ENCODE results near the gene TGM3.

Gene TGM3

GRCh38 chr20:2305479-2305878 lies 9.7 kb downstream of the TGM3 start:
- no peak for DNase-seq (ENCODE audit: low spot score)

GRCh38 chr20:2305946-2306345 lies 10.1 kb downstream of the TGM3 start:
- no peak for DNase-seq (ENCODE audit: low spot score)

- DNase-seq (ENCODE audit: low spot score): no peak
These were observed 11.3 kb downstream of the TGM3 start for GRCh38 chr20:2307136-2307535.

- no peak for DNase-seq (ENCODE audit: low spot score)
These were observed 15.5 kb downstream of the TGM3 start for GRCh38 chr20:2311329-2311728.

GRCh38 chr20:2312876-2313275 lies 17.1 kb downstream of the TGM3 start:
- DNase-seq (ENCODE audit: low spot score): no peak

GRCh38 chr20:2313316-2313715 lies 17.5 kb downstream of the TGM3 start:
- no peak for DNase-seq (ENCODE audit: low spot score)

- DNase-seq (ENCODE audit: low spot score): no peak
These were observed 19.1 kb downstream of the TGM3 start for GRCh38 chr20:2314759-2315439.

GRCh38 chr20:2315440-2315778 lies 19.6 kb downstream of the TGM3 start:
- DNase-seq (ENCODE audit: low spot score): no peak

- no peak for DNase-seq (ENCODE audit: low spot score)
These were observed 21.2 kb downstream of the TGM3 start for GRCh38 chr20:2316847-2317495.

- no peak for DNase-seq (ENCODE audit: low spot score)
These were observed 25.2 kb downstream of the TGM3 start for GRCh38 chr20:2320813-2321658.

GRCh38 chr20:2323051-2323450 lies 27.2 kb downstream of the TGM3 start:
- DNase-seq (ENCODE audit: low spot score): no peak

- no peak for DNase-seq (ENCODE audit: low spot score)
These were observed 30.2 kb downstream of the TGM3 start for GRCh38 chr20:2326046-2326445.

GRCh38 chr20:2327620-2328555 lies 32.1 kb downstream of the TGM3 start:
- DNase-seq (ENCODE audit: low spot score): no peak

GRCh38 chr20:2329286-2329685 lies 33.5 kb downstream of the TGM3 start:
- DNase-seq (ENCODE audit: low spot score): no peak

GRCh38 chr20:2330090-2330695 lies 34.4 kb downstream of the TGM3 start:
- no peak for DNase-seq (ENCODE audit: low spot score)

GRCh38 chr20:2331106-2331505 lies 35.3 kb downstream of the TGM3 start:
- DNase-seq (ENCODE audit: low spot score): no peak

- no peak for DNase-seq (ENCODE audit: low spot score)
These were observed 36.2 kb downstream of the TGM3 start for GRCh38 chr20:2331901-2332565.

- no peak for DNase-seq (ENCODE audit: low spot score)
These were observed 36.9 kb downstream of the TGM3 start for GRCh38 chr20:2332711-2333110.

- DNase-seq (ENCODE audit: low spot score): no peak
These were observed 38.0 kb downstream of the TGM3 start for GRCh38 chr20:2333821-2334220.

GRCh38 chr20:2335096-2335870 lies 39.5 kb downstream of the TGM3 start:
- DNase-seq (ENCODE audit: low spot score): no peak
